ENCODE data around the gene GRIA4.

The GRIA4 gene

GRCh38 chr11:105734426-105734825 lies 124.6 kb downstream of the GRIA4 start:
- Histone ChIP-seq H2AFZ (ENCODE audit: low read length) (no peak overlapping the region), H3K9ac (ENCODE audit: low read depth, low read length, poor library complexity, severe bottlenecking) (no peak overlapping the region), H3K27me3 (ENCODE audit: insufficient read depth, low read length, poor library complexity, severe bottlenecking) (no peaks in the 10 kb centered on the region), H3K36me3 (ENCODE audit: insufficient read depth, low read length) (no peaks in the 10 kb centered on the region), H3K79me2 (ENCODE audit: insufficient read depth, low read length) (no peaks in the 10 kb centered on the region), H3K9me3 (ENCODE audit: insufficient read depth, low read depth, low read length) (no peaks in the 10 kb centered on the region), H3K4me3 (ENCODE audit: low read length, poor library complexity, severe bottlenecking) (no peak overlapping the region), H3K4me1 (ENCODE audit: insufficient read depth, low read length, poor library complexity, severe bottlenecking) (no peaks in the 10 kb centered on the region), H3K4me2 (ENCODE audit: low read depth, low read length, poor library complexity, severe bottlenecking) (no peak overlapping the region), H3F3A (ENCODE audit: low read depth) (no peaks in the 10 kb centered on the region), H4K20me1 (ENCODE audit: insufficient read depth, low read length, poor library complexity, severe bottlenecking) (no peaks in the 10 kb centered on the region), H3K9me2 (replicated peaks; ENCODE audit: low read depth, low read length) (no peaks in the 10 kb centered on the region)
- no peak for TF ChIP-seq CTCF (conservative IDR thresholded peaks at IDR 0.05; ENCODE audit: low read length)
- TF ChIP-seq EZH2phosphoT487 (IDR thresholded peaks at IDR 0.05; ENCODE audit: borderline replicate concordance) = no peak

- Histone ChIP-seq H3K79me2 (ENCODE audit: insufficient read depth, low read length) (no peaks in the 10 kb centered on the region), H3K9ac (ENCODE audit: low read depth, low read length, poor library complexity, severe bottlenecking) (no peak overlapping the region), H3K27me3 (ENCODE audit: insufficient read depth, low read length, poor library complexity, severe bottlenecking) (no peaks in the 10 kb centered on the region), H3K9me3 (ENCODE audit: insufficient read depth, low read depth, low read length) (no peaks in the 10 kb centered on the region), H4K20me1 (ENCODE audit: insufficient read depth, low read length, poor library complexity, severe bottlenecking) (no peaks in the 10 kb centered on the region), H3F3A (ENCODE audit: low read depth) (no peaks in the 10 kb centered on the region), H3K36me3 (ENCODE audit: insufficient read depth, low read length) (no peaks in the 10 kb centered on the region), H3K9me2 (replicated peaks; ENCODE audit: low read depth, low read length) (no peaks in the 10 kb centered on the region), H3K4me3 (ENCODE audit: low read length, poor library complexity, severe bottlenecking) (no peak overlapping the region), H3K4me2 (ENCODE audit: low read depth, low read length, poor library complexity, severe bottlenecking) (no peak overlapping the region), H2AFZ (ENCODE audit: low read length) (no peak overlapping the region), H3K4me1 (ENCODE audit: insufficient read depth, low read length, poor library complexity, severe bottlenecking) (no peaks in the 10 kb centered on the region)
- TF ChIP-seq CTCF (conservative IDR thresholded peaks at IDR 0.05; ENCODE audit: low read length) (no peak), EZH2phosphoT487 (IDR thresholded peaks at IDR 0.05; ENCODE audit: borderline replicate concordance) (no peak)
These were observed 128.4 kb downstream of the GRIA4 start for GRCh38 chr11:105738251-105738650.

GRCh38 chr11:105738986-105739795 lies 129.3 kb downstream of the GRIA4 start:
- Histone ChIP-seq H3K36me3 (ENCODE audit: insufficient read depth, low read length) (no peaks in the 10 kb centered on the region), H3F3A (ENCODE audit: low read depth) (no peaks in the 10 kb centered on the region), H3K9me2 (replicated peaks; ENCODE audit: low read depth, low read length) (no peaks in the 10 kb centered on the region), H3K4me2 (ENCODE audit: low read depth, low read length, poor library complexity, severe bottlenecking) (no peak overlapping the region), H3K4me1 (ENCODE audit: insufficient read depth, low read length, poor library complexity, severe bottlenecking) (no peaks in the 10 kb centered on the region), H3K9ac (ENCODE audit: low read depth, low read length, poor library complexity, severe bottlenecking) (no peak overlapping the region), H3K9me3 (ENCODE audit: insufficient read depth, low read depth, low read length) (no peaks in the 10 kb centered on the region), H3K4me3 (ENCODE audit: low read length, poor library complexity, severe bottlenecking) (no peak overlapping the region), H2AFZ (ENCODE audit: low read length) (no peak overlapping the region), H4K20me1 (ENCODE audit: insufficient read depth, low read length, poor library complexity, severe bottlenecking) (no peaks in the 10 kb centered on the region), H3K27me3 (ENCODE audit: insufficient read depth, low read length, poor library complexity, severe bottlenecking) (no peaks in the 10 kb centered on the region), H3K79me2 (ENCODE audit: insufficient read depth, low read length) (no peaks in the 10 kb centered on the region)
- TF ChIP-seq CTCF (conservative IDR thresholded peaks at IDR 0.05; ENCODE audit: low read length) (no peak), EZH2phosphoT487 (IDR thresholded peaks at IDR 0.05; ENCODE audit: borderline replicate concordance) (no peak)

Data from Loucy (cell line).